Hematopoietic multipotent progenitor cell treated with erythropoietin and hydrocortisone succinate and interleukin-3 and kit ligand, for 15 days (in vitro differentiated cells): Measurements from ENCODE around the gene RTN3.

Source experiments
- DNase-seq: peaks from one replicate; pipeline ENCODE4 v3.0.0-alpha.2; 2015; ENCODE audit warnings: low spot score

The RTN3 gene

GRCh38 chr11:63745304-63746170 lies 64.2 kb downstream of the RTN3 start:
- DNase-seq: peak; percentile 49

DNA sequence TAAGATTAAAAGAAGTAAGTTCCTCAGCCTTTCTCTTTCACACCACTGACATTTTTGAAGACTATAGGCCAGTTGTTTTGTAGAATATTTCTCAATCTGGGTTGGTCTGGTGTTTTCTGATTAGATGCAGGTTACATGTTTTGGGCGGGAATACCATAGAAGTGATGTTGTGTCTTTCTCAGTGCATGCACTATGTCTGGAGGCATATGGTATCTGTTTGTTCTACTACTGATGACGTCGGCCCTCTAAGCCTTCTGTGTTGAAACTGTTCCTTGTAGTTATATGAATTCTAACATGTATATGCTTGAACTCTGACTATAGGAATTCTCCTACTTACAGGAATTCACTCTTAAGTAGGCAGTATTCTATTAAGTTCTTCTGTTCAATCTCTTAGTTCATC lies 65.7 kb downstream of the RTN3 start:
- no peak for DNase-seq

DNA sequence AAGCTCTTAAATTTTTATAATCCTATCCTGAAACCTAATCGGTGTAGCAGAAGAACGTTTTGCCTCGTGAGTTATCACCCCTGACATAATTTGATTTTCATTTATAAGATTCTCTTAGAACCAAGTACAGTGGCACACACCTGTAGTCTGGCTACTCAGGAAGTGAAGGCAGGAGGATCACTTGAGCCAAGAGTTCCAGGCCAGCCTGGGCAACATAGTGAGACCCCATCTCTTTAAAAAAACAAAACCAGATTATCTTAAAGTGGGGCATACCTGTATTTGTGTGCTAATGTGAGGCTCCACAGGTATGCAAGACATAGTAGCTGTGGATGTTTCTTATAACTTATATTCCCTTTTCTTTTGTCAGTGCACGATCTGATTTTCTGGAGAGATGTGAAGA lies 68.3 kb downstream of the RTN3 start:
- DNase-seq: no peak

DNA sequence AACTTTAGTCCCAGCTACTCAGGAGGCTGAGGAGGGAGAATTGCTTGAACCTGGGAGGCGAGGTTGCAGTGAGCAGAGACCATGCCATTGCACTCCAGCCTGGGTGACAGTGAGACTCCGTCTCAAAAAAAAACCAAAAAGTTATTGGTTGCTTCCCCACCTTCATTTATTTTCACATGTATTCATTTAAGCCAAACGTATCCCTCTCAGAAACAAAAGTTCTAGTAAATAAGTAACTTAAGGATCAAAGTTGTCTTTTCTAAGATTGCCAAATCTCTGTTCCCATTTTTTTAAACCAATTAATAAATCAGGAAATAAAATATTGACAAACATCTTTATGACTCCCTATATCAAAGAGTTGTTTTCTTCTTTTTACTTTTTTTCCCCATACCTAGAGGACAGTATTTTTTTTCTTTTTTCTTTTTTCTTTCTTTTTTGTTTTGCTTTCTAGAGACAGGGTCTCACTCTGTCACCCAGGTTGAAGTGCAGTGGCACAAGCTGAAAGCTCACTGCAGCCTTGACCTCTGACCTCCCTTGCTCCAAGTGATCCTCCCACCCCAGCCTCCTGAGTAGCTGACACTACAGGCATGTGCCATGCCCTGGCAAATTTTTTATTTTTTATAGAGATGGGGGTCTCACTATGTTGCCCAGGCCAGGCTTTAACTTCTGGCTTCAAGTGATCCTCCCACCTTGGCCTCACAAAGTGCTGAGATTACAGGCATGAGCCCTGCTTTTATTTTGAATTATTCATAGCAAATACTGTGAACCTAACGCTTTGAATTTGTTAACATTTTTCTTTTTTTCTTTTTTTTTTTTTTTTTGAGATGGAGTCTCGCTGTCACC lies 75.8 kb downstream of the RTN3 start:
- DNase-seq: no peak

DNA sequence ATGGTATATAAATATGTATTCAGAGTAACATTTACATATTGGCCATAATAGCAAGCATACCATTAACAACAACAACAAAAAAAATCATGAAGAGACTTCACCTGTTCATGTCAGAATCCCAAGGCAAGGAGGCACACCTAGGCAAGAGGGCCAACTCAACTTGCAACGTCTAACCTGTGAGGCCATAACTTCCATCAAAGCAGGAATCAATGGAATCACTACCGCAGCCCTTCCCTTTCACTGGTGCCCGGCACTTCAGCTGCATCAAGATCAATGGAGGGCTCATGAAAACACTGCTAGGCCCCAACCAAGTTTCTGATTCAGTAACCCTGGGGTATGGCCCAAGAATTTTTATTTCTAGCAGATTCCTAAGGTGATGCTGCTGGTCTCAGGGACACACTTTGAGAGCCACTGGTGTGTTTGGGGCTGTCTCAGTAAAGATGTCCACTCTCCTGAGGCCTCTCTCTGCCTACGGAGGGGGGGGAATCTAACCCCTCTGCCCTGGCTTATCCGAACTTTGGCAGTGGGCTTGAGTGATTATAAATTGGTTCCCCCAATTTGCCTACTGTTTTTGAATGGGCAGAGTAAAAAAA lies 79.3 kb downstream of the RTN3 start:
- DNase-seq: no peak

DNA sequence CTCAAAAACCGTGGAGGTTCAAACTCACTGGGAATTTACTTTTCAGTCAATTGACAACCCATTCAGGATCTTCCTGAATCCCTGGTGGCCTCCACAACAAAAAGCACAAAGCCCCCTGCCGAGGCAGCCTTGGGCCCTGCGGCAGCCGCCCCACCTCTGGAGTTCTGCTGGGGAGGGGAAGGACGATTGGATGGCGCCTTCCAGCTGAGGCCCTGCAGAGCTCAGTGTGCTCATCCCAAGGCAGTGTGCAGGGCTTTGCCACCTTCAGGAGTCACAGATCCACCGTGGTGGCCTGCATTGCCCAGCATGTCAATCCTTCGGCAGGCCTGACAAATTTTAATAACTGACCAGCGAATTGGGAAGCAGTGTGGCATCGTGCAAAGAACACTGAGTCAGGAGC lies 79.9 kb downstream of the RTN3 start:
- DNase-seq: no peak

DNA sequence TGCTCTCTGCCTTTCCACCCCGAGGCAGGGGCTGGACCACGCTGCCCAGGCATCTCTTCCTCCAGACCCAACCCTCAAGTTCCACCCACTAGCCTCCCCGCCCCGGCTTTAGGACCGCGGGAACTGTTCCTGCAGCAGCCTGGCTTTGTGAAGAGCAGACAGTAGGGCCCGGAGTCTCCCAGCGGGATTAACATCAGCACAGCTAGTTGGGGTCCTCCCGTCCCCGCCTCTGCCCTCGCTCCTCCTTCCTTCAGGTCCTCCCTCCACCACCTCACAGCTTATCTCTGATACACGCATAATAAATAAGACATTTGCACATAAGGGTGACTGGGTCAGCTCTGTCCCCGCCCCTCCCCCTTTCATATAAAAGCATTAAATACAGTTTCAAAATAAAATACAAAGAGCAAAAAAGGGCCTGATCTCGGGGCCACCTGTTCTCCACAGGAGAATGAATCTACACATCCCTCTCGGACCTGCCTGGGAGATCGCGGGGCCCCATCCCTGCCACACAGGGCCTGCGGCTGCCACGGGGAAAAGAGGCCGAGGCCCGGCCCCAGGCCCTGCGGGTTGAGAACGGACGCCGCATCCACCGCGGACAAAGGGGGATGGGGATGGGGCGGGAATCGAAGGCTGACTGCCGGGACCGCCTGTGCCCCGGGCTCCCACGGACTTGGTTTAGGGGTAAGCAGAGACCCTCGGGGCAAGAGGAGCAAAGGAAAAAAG lies 80.8 kb downstream of the RTN3 start:
- no peak for DNase-seq

DNA sequence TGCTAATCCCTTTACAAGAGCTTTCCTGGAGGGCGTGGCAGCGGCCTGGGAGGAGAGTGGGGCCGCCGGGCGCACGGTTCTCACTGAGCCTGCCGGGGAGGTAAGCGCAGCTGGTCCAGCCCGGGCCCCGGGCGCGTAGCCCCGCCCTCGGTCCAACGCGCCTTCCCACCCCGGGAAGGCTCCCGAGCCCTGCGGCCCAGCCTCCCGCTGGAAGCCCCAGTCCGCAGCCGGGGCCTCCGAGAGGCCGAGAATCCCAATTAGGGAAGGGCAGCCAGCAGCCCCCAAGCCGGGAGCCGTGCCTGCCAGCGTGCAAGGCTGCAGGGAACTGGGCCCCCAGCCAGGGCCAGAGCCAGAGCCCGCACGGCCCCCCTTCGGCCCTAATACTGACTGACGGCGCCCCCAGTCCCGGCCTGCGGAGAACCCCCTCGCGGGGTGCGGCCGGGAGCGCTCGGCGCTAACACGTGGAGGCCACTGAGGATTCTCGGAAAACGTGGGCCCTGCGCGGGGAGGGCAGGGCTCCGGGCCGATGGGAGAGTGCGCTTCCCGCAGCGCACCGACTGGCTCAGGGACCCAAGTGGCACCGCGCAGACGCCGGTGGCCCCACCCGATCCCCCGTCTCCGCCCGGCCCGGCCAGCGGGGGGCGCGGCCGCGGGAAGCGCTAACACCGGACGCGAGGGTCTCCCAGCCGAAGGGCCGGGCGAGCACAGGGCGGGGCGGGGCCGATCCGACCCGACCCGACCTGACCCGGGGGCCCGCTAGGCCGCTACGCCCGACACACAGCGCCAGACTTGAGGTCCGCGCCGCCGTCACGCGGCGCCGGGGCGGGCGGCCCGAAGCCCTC lies 81.6 kb downstream of the RTN3 start:
- no peak for DNase-seq

- DNase-seq: no peak
These were observed 82.4 kb downstream of the RTN3 start for GRCh38 chr11:63763496-63764339.

- no peak for DNase-seq
These were observed 83.0 kb downstream of the RTN3 start for GRCh38 chr11:63764340-63764678.

DNA sequence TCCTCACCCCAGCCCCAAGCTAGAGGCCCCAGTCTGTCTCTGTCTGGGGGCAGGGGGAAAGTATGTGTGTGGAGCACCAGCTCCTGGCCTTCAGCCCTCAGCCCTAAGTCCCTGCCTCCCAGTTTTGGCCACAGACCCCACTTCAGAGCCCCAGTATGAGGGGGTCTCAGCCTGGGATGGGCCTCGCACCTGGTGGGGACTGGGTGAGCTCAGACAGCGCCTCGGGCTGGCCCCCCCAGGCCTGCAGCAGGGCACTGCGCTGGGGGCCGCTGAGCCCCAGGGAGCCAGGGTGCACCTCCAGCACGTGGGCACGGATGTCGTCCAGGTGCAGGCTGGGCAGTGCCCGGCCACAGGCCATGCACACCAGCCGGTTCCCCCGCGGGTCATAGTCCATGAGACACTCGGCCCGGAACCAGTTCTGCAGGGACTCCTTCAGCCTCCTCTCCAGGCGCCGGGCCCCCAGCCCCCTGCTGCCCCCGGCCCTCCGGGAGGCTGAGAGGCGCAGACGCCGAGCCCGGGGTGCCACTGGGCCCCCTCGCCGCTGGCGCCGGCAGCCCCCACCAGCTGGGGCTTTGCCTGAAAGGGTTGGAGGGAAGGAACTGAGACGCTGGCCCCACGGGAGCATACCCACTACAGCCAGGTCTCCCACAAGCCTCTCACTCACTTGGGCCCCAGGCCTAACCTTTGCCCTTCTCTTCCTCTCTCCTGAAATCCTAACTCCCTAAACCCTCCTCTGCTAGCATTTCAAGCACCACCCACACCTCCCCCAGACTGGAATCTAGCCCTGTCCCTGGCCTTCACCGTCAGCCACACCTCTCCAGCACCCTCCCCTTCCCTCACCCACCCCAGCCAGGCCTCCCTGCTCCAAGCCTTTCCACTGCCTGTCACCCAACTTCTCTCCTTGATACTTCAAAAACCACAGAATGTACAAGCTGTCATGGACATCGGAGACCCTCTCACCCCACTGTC lies 83.7 kb downstream of the RTN3 start:
- DNase-seq: no peak

DNA sequence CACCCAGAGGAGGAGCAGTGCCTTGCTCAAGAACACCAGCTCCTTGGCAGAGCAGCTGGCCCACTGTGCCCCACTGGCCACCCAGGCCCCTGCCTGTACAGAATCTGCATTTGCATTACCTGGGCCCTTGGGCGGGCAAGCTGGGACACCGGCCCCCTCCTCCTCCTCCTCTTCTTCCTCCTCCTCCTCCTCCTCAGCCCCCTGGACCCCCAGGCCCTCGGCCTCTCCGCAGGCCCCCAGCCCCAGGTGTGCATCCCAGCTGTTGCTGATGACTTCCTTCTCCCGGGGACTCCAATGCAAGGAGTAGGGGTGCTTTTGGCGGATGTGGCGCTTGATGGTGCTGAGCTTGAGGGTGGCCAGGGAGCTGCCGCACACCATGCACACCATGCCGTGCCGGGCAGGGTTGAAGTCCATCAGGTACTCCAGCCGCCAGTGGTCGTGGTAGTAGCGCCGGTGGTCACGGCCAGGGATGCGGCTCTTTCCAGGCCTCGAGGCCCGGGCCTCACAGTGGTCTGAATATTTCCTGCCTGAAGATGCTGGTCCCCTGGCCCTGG lies 84.5 kb downstream of the RTN3 start:
- no peak for DNase-seq

GRCh38 chr11:63766531-63767235 lies 85.4 kb downstream of the RTN3 start:
- no peak for DNase-seq

GRCh38 chr11:63767267-63767564 lies 85.9 kb downstream of the RTN3 start:
- no peak for DNase-seq

DNA sequence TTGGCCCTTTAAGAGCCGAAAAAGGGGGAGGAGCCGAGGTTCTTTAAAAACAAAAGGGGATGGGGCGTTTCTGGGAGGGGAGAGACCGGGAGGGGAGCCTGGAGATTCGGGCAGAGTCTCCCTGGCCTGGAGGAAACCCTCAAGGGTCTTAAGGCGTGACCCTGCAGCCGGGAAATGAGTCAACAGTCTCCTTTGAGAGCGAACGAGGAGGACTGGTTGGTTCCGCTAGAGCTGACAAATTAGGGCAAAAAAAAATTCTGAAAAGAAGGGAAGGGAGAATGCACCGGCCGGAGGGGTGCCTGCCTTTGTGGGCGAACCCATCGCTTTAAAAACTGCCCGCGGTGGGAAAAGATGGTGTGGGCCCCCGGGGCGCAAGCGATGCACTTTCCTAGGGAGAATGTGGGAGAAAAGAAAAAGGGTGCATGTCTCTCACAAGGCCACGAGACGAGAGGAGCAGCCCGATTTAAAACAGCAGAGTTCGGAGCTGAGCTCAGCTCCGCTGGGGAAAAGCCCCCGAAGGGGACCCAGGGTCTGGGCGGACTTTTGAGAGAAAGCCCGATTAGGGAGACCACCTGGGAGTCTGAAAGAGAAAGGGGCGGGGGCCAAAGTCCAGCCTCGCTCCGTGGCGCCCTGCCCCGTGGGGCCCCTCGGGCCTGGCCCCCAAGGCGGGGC lies 86.4 kb downstream of the RTN3 start:
- no peak for DNase-seq

DNA sequence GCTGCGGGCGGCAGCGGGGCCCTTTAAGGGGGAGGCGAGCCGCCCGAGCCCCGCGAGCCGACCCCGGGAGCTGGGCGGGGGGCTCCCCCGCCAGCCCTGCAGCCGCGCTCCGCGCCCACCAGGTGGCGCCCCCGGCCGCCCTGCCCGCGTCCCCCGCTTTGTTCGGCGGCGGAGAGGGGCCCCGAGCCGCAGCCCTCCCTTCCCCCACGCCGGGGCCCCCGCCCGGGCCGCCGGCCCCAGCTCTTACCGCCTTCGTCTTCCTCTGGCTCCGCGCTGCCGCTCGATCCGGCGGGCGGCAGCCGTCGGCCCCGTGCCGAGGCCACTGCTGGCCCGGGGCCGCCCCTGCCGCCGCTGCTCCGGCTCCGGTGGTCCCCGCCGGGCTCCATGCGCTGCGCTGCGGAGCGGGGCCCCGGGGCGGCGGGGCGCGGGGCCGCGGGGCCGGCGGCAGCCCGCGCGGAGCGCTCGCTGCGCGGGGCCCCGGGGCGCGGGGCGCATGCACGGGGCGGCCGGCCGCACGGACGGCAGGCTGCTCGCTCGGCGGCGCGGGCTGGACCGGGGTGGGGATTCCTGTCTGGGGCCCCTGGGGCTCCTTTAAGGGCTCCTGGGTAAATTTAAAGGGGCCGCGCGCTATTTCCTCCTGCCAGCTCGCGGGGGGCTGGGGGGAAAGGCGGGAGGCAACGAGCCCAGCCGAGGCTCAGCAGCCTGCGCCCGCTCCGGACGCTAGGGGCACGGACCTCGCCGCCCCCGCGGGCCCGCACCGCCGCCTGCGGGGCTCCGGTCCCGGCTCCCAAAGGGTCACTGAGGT lies 87.1 kb downstream of the RTN3 start, which contains the start of gene ZFTA:
Gene ZFTA, minus strand, starts transcription at position 539 of the 805 bp plus-strand sequence. Its CDS starts 153 bp downstream, at position 386.
- DNase-seq: no peak
